Renal cortex interstitium (tissue), 11 donors: Measurements from ENCODE around the gene IL1RAPL1. TPM values are rescaled to one million over a fixed set of nuclear protein-coding genes. Genes with fewer than 3 reads are reported as not detected.
A peak's percentile ranks its signal among the peaks of the same experiment; 100 is the strongest.
"Not testable (repeated sequence)": the region's sequence is repeated elsewhere in the genome, so short reads cannot be mapped to it uniquely, and the experiment has no call there.

Experiments used
- DNase-seq, 11 donors: peaks; one replicate each; pipeline ENCODE4 v3.0.0-alpha.2; 2013; ENCODE audit warnings: low read depth in 9 of 11, low spot score in 4 of 11; ENCODE audit errors: extremely low read depth in 1 of 11
- polyA plus RNA-seq, 3 donors: library from polyadenylated mRNA; unstranded; fragments of 120-200 nt; gene quantifications; one replicate each; pipeline ENCODE4 v1.2.1, GENCODE V29; 2013; ENCODE audit not compliant: insufficient read length in 3 of 3

The IL1RAPL1 gene
- polyA plus RNA-seq, 3 donors, result 2.4 to 2.7 (median 2.6) TPM

DNA sequence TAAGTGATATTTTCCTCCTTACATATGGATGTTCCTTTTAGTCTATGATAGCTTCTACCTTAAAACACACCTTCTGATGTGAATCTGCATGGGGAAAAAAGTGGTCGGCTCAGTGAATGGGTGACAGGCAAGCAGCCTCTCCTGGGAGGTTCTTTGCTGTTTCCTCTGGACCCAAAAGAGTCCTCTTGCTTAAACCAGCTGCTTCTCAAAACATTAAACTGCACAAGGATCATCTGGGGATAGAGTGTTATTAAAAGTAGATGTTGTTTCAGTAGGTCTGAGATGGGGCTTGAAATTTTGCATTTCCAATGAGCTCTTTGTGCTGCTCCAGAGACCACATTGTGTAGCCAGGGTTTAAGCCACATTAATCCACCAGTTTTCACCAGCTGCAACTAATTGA lies 452.9 kb downstream of the IL1RAPL1 start:
- DNase-seq, result no peak

DNA sequence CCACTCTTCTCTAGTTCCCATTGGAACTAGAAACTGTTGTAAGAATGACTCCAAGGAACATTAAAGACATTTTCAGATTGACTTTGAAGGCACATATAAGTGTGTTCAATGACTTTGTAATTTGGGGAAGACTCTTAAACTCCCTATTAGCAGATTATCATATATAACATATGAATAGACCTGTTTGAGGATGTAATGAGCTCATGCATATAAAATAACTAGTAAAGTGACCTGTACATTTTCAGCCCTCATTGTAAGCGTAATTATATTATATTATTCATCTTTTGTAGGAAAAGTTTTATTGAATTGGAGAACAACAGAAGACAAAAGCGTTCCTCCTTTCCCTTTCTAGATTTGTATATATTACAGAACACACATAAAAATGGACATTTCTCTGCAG lies 455.1 kb downstream of the IL1RAPL1 start:
- no peak for DNase-seq

DNA sequence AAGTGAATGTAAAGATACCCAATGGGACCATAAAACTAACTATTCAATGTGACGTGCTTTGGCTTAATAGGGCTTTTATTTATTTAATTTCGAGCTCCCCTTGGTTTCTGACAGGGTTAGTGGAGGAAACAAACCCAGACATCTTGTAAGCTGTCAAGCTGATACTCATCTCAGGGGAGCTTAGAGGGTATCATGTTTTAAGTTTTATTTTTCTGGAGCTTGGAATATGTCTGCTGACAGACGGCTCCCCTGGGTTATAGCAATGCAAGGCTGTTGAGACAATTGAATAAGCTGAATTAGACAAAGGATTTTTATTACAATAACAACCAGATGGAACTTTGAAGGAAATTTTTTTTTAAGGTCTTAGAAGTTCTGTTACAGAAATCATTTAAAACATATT lies 456.5 kb downstream of the IL1RAPL1 start:
- DNase-seq, result no peak

DNA sequence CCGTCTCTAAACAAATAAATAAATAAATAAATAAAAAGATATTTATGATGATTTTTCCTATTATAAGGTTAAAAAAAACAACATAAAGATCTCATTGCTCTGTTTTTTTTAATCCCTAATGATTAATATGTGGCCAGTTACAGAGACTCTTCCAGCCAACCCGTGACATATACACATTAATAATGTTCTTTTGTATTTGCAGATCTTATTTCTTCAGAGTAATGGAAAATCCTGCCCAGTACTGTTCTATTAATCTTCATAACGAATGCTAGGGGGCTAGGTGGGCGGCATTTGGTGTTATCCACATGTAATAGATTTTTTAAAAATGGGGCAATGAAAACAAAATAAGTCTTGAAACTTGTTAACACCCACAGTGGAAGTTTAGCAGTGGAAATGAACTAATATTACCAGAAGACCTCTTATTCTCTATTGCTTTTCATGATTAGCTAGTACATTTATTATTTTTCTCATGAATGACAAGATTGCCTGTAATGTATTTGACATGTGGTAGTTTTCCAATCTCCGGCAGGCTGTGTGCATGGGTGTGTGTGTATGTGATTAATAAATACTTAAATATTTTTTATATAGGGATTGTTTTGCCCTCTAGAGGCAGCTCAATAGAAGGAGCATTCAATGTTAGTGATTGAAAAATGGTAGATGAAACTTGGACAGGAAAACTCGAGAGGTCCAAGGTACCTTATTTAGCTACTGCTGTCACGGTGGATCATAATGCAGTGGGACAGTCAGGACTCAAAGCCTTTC lies 457.4 kb downstream of the IL1RAPL1 start:
- DNase-seq, result no peak

DNA sequence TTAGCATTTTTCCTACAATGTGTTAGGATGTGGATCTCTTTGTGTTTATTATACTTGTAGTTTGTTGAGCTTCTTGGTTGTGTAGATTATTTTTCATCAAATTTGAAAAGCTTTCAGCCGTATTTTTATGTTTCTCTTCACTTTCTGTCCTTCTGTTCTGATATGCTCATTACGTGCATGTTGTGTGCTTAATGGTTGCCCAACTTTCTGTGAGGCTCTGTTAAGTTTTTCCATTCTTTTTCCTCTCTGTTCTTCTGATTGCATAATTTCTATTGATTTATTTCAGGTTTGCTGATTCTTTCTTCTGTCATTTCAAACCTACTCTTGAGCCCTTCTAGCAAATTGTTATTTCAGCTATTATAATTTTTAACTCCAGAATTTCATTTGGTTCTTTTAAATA lies 478.2 kb downstream of the IL1RAPL1 start:
- no peak for DNase-seq

DNA sequence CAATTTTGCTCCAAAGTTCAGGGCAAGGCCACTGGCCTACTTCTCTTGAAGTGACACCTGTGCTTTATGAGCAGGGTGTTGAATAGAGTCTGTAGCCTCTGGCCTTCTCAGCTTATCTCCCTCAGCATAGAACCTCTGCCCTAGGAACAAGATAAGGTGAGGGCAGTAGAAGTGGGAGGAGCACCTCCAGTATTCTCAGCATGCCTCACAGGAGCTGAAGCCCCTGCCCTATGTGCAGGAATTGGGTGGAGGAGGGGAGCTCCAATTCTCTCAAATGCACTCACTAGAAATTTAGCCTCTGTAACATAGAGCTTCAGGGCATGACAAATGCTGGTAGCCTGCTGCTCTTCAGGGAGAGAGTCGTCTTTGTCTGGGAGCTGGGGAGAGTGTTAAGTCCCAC lies 479.3 kb downstream of the IL1RAPL1 start:
- DNase-seq, result no peak

DNA sequence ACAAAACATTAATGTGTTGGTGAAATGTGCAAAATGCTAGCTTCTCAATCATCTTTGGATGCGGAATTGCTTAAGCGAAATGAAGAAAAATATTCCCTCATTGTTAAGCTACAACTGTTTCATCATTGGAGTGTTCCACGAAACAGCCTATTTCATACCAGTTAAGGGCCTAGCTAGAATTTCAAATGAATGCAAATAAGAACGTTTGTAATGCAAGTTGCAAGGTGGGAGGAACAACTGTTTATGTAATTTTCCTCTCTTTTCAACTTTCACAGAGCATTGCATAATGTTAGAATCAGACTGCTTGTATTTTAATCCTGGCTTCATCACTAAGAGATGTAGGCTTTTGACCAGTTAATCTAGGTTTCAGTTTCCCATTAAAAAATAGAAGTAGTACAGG lies 480.1 kb downstream of the IL1RAPL1 start:
- no peak for DNase-seq

DNA sequence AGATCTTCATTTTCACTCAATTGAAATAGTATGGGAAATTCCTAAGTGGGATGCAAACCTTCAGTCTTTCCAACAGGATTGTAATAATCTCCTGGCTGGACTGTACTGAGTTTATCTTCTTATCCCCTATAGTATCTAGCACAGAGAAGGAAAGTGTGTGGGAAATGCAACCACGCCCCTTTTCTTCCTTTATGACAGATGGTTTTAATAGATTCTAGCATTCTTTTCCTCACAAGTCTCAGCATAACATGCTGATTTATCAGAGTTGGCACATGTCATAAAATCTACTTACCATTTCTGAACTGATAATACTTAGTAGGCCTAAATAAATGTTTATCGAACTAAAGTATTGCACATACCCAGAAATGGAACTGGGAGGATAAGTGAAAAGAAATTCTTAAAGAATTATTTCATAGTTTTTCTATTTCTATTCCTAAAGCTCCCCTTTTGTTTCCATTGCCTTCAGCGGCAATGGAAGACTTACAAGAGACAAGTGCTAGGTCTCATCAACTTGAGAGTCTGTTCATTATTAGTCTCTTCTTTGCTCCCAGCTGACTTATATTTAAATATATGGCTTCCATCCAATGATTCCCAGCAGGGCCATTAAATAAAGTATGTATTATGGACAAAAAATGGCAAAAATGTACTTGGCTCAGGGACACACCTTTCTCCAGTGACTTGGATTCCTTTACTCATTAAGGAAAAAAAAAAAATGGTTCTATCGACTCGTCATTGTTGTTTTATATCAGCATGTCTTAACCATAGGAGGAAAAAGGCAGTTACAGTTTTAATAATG lies 484.5 kb downstream of the IL1RAPL1 start:
- no peak for DNase-seq

DNA sequence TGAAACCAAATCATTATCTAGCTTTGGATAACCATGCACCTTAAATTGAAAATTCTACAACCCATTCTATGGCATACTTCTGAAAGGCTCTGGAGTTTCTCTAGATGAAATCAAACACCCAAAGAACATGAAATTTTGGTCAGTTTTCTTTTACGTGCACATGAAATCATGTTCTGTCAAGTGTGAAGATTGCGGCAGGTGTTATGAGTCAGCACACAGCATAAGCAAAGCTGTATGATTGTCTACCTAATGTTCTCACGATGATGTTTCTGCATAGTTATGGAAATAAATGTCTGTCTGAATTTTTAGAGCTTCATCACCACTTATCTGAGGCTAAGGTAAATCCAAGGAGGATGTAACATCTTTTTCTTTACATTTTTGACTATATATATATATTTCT lies 495.3 kb downstream of the IL1RAPL1 start:
- DNase-seq, result no peak

DNA sequence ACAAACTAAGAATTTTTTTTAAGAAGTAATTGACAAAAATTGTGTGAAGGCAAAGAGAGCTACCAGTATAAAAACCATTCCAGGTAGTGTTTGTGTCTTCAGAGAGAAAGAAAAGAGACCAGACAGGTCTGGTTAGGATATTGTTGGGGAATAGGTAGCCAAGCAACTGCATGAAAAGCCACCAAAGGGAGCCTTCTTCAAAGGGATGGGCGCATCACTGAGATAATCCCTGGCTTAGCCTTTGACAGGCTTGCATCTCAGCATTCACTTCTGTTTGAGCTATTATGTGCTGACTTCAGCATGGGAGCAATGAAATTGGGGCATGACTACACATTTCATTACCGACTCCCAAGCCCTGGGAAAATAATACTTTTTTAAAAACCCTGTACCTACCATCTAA lies 496.6 kb downstream of the IL1RAPL1 start:
- DNase-seq, result no peak

DNA sequence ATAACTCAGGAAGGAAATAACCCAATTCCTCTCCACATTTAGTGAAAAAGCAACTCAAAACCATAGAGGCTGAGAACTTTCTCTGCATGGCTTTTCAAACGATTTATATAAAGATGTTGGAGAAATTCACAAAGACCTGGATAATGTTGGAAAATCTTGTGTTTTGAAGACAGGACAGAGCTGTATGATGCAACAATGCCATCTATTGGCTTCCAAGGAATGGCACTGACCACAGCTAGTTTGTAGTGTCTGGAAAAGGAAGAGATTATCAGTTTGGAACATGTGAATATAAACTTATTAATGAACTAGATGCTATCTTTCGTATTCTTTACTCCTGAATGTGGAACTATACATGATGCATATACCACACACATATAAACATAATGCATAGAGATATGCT lies 503.6 kb downstream of the IL1RAPL1 start:
- peak in 1 of 11 donors; percentile 5 for DNase-seq

DNA sequence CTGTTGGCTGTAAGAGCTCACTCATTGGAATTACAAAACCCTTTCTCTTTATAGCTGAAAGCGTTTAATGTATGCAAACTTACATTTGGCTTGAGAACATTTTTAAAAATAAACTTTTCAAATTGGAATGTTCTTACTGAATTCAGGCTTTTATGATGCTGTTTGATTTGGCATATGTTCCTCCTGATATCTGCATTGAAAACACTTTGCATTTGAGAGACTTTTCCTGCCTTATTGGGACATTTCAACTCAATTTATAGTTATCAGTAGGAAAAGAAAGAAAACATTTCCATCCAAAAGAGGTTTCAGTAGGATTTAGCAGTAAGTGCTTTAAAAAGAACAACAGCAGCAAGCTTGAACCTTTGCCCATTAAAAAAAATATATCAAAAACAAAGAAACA lies 520.0 kb downstream of the IL1RAPL1 start:
- peak in 2 of 11 donors; percentile 1 to 3 for DNase-seq

DNA sequence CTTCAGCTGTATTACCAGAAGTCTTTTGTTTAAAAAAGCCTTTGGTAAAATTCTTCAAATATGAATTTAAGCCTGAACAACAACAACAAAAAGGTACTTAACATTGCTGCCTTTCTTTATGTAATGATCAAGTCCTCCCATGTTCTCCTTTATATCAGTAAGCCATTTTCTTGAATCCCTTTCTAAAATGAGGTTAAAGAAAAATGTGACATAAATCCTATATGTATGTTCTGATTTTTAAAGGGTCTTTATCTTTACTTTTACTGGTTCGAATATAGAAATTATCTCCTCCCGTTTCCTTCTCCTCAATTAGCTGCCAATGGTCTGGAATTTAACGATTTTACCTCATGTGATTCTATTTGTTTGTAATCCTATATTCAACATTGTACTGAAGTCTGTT lies 522.8 kb downstream of the IL1RAPL1 start:
- no peak for DNase-seq

DNA sequence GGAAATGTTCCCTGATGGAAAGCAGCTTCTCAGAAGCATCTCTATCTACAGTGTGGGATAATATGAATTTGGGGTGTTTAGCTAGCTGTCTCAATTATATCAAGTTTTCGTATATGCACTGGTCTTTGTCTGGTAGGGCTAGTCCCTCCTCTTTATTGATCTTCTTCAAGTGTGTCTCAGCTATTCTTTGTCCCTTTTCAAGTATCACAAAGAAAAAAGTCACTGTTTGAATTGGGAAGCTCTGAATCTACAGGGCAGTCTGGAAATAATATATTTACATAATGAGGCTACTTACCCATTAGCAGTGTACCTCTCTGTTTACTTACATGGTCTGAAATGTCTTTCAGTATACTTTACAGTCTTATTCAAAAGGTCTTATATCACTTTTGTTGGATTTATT lies 526.0 kb downstream of the IL1RAPL1 start:
- DNase-seq, result no peak

DNA sequence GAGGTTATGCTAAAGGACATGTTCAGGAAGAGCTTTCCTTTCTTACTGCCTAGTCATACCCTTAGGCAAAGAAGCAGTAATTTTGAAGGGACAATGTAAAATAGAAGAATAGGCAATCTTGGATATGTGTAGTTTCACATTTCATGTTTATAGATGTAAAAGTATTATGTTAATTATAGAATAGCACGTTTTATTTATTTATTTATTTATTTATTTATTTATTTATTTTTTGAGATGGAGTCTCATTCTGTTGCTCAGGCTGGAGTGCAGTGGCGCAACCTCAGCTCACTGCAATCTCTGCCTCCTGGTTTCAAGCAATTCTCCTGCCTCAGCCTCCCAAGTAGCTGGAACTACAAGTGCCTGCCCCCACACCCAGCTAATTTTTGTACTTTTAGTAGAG lies 535.6 kb downstream of the IL1RAPL1 start:
- not testable (repeated sequence) for DNase-seq

DNA sequence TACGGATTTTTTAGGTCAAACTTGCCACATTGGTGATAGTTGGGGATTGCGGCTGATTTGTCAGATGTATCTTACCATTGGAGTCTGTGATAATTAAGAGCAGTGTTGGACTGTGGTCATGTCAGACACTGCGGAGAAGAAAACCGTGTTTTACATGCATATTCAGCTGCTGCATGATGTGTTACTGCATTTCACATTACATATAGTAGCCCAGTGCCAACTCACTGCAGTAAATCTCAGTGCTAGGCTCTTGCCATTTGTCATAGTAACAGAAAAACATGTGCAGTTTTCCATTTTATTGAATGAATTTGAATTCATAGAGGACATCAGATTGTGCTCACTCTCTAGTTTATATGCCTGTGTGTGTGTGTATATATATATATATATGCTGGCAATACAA lies 543.7 kb downstream of the IL1RAPL1 start:
- no peak for DNase-seq

DNA sequence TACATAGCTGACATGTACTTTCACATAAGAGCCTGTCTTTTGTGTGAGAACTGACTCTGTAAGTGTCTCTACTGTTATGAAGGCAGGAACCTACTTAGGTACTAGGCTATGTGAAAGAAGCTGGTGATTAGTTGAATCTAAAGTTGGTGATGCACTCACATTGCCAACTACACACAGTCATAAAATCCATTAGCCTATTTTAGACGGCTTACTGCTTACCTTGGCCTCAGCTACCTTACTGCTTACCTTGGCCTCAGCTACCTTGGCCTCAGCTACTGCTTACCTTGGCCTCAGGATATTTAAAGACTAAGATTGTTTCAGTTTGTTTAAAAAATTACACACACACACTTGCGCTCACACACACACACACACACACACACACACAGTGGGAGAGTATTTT lies 549.7 kb downstream of the IL1RAPL1 start:
- DNase-seq, result no peak

DNA sequence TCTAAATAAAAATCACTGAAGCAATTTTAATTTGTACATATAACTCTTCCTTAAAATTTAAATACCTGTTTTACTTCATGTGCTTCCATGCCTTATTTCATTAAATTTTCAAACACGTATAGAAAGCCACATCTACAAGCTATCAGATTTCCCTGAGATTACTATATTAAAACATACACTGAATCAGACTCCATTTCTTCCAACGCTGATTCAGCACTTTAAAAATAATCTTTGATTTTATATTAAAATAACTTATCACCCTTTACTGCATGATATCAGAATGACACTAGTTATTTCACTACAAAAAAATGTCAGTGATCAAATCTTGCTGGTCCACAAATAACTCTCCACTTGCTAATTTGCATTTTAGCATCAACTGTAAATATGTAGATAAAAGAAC lies 550.8 kb downstream of the IL1RAPL1 start:
- no peak for DNase-seq

DNA sequence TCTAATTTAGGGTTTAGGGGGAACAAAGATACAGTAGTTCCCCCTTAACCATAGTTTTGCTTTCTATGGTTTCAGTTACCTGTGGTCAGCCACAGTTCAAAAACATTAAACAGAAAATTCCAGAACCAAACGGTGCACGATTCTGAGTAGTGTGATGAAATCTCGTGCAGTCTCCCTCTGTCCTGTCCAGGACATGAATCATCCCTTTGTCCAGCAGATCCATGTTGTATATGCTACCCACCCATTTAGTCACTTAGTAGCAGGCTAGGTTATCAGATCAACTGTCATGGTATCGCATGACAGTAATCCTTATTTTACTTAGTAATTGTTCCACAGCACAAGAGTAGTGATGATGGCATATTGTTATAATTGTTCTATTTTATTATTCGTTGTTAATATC lies 556.1 kb downstream of the IL1RAPL1 start:
- no peak for DNase-seq

DNA sequence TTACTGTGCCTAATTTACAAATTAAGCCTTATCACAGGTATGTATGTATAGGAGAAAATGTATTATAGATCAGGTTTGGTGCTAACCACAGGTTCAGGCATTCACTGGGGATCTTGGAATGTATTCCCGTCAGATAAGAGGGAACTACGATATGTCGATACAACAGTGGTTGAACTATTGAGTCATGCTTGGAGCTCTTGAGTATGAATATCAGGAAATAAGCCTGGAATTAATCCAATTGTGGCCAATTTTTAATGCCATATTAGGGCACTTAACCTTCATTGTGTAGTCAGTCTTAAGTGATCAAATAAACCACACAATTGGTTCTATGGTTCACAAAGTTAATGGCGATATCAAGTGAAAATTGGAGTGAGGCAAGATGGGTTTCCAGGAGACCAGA lies 556.5 kb downstream of the IL1RAPL1 start:
- no peak for DNase-seq

DNA sequence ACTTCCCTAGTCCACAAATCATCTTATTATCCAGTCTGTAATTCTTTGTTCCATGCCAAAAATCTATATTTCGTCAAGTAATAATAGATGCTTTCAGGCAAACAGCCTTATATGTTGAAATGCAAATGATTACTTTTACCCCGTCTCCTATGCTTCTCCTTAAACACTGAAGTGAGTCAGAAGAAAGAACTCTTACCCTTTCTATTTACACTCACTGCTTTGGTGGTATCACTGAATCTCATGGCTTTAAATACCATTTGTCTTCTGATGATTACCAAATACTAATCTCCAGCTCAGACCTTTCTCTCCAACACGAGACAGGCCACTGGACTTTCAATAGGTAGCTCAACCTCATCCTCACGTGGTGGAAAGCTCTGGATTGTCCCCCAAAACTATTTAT lies 558.1 kb downstream of the IL1RAPL1 start:
- no peak for DNase-seq
